HG02852 (cell line): ENCODE measurements around the gene CXorf38.

ENCODE experiments used
- ATAC-seq: cut with Tn5 transposase; IDR thresholded peaks from one replicate; pipeline ENCODE4 v1.9.1; 2021; ENCODE audit warnings: mild to moderate bottlenecking, moderate library complexity; ENCODE audit not compliant: unreplicated experiment

CXorf38 gene

GRCh38 chrX:40647307-40648197 is at the start of gene CXorf38:
Gene CXorf38, minus strand, starts transcription at chrX:40647561. Its CDS starts 41 bp downstream, at chrX:40647520.
- peak; percentile 73 for ATAC-seq

GRCh38 chrX:40694802-40695201 is 47.4 kb upstream of the CXorf38 start:
- no peak for ATAC-seq

- no peak for ATAC-seq
Measured at GRCh38 chrX:40688929-40689328, 41.6 kb upstream of the CXorf38 start.

DNA sequence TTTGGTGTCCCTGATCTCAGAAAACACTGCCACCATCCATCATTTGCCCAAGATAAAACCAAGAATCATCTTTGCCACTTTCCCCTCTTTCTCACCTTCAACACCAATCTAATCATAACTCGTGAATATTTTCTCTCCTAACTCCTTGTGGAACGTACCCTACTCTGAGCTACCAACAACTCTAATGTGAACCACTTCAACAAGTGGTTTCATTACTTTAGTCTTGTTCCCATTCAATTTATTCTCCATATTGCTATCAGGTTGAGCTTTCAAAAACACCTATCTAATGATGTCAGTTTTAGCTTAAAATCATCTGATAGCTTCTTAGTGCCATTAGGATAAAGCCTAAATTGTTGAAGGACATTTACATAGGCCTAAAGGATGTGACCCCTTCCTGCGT is 39.8 kb upstream of the CXorf38 start:
- ATAC-seq = no peak

- no peak for ATAC-seq
Measured at GRCh38 chrX:40685362-40685918, 38.1 kb upstream of the CXorf38 start.

DNA sequence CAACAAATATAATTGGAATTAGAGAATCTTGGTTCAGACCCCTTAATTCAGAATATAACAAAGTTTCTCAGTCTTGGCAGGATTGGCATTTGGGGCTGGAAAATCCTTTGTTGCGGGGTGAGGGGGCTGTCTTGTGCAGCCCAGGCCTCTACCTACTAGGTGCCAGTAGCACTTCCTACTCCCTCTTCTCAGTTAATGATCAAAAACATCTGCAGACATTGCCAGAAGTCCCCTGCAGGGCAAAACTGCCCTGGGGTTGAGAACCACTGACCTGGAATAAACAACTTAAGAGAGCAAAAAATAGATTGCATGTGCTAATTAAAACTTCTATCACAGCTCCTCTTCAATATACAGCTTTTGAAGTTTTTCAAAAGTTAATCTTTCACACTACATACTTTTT is 36.7 kb upstream of the CXorf38 start:
- no peak for ATAC-seq

DNA sequence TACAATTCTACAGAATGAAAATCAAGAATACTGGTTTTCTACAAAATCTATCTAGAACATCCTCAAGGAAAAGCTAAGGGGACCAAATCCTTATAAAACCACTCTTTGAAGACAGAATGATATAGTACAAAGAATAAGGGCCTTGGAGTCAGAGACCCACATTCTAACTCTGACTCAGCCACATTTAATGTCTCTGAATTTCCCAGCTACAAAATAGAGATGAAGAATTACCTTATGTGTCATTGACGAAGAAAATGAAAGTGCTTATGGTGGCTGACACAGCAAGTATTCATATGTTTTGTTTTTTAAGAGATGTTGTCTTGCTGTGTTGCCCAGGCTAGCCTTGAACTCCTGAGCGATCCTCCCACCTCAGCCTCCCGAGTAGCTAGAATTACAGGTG is 35.9 kb upstream of the CXorf38 start:
- ATAC-seq = no peak

- no peak for ATAC-seq
Measured at GRCh38 chrX:40671126-40671525, 23.8 kb upstream of the CXorf38 start.

DNA sequence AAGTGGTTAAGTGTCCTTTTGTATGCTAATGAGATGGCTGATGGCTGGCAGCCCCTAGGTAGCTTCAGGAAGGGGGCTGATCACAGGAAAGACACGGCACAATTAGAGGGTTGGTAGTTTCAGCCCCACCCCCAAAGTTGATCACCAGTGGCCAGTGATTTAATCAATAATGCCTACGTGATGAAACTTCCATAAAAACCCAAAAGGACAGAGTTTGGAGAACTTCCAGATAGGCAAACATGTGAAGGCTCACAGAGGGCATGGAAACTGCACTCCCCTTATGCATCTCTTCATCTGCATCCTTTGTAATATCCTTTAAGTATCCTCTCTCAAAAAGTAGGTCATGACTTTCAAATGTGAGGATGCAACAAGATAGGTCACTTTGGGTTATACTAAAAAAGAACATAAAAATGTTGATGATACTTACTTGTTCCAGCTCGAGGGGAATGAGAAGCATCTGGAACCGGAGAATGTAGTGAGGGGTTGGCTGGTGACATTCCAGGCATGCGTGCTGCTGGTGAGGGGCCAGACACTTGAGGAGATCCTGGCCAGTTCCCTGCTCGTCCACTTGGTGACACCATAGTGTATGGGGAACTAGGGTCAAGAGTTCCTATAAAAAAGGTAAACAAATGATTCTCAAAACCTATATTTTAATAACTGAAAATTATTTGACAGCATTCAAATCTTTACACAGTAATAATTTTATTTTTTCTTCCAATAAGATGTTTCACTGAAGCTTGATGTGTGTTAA is 16.7 kb upstream of the CXorf38 start:
- no peak for ATAC-seq

GRCh38 chrX:40663078-40663740 is 15.8 kb upstream of the CXorf38 start:
- ATAC-seq = no peak

DNA sequence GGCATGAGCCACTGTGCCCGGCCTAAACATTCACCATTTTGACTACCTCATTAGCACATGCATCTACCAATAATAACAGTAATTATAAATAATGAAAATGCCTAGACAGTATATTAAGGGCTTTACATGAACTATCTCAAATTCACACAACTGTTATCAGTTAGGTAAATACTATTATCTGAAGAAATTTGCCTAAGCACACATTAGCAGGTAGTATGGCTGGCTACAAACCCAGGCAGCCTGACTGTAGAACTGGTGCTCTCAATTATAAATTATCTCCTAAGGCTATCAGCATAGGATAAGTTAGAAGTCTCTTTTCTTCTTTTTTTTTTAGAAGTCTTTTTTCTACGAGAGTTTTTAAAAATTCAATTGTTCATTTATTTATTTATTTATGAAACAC is 14.1 kb upstream of the CXorf38 start:
- no peak for ATAC-seq

GRCh38 chrX:40660381-40660780 is 13.0 kb upstream of the CXorf38 start:
- ATAC-seq = no peak

- no peak for ATAC-seq
Measured at GRCh38 chrX:40653535-40653934, 6.2 kb upstream of the CXorf38 start.

GRCh38 chrX:40652664-40653063 is 5.3 kb upstream of the CXorf38 start:
- ATAC-seq = no peak

GRCh38 chrX:40651620-40652223 is 4.4 kb upstream of the CXorf38 start:
- no peak for ATAC-seq

DNA sequence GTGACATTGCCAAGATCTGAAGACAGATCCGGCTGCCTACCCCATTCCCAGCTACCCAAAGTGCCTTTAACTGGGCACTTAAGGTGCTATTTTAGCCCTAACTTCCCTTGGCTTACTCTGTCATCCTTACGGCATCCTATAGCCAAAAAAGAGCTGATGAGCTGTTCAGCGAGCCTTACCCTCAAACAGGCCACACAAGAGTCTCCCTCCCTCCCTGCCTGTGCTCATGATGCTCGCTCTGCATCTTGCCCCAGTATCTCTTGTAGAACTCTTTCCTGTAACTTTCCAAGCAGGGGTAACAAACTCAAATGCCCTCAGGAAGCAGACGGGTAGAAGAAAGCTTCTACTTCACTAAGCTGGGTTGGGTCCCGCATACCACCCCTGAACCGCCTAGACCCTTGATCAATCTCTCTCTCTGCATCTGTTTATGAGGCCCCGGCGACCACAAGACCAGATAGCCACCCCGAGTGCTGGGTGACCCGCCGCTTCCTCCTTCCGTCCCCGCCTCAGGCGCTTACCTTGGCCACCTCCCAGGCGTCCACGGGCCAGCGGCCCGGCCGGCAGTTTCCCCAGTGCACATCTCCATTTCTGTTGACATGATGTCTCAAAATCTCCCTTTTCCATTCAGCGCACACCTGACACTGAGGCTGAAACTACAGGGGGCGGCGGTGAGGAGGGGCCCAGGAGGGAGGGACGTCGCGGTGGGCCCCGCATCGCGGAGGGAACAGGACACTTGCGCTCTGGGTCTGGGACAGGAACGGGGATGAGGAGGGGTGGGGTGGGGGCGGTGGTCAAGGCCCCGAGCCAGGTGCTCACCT is 663 bp downstream of the CXorf38 start:
- peak; percentile 26 for ATAC-seq

- ATAC-seq = peak; percentile 35
Measured at GRCh38 chrX:40644821-40645358, 2.5 kb downstream of the CXorf38 start.

DNA sequence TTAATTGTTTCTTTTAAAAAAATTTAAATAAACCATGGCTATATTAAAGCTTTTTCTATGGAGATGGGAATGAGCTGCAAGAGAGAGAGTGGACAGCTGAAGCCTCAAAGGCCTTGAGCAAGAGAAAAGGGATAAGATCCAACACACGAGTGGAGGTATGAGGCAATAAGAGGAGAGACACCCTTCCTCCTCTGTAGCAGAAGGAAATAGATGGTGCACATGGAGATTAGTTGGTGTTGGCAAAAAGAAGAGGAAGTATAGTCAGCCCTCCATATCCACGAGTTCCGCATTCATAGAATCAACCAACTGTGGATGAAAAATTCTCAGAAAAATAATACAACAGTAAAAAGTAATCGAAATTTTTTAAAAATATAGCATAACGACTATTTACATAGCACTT is 3.2 kb downstream of the CXorf38 start:
- ATAC-seq = no peak

DNA sequence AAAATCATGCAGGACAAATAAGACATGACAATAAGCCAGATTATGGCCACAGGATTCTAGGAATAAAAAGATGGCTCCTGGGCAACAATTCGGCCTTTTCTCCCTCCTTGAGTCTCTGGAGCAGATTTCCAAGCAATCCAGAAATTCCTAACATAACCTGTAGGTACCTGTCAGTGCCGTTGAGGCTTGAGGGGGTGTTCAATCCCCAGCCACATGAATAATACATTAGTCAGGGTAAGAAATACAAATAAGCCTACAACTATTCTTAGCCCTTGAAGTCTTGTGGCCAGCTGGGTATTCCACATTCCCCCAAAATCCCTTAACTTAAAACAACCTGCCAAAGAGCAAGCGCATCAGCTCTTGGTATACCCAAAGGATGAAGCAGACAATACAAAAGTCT is 9.7 kb downstream of the CXorf38 start:
- no peak for ATAC-seq

DNA sequence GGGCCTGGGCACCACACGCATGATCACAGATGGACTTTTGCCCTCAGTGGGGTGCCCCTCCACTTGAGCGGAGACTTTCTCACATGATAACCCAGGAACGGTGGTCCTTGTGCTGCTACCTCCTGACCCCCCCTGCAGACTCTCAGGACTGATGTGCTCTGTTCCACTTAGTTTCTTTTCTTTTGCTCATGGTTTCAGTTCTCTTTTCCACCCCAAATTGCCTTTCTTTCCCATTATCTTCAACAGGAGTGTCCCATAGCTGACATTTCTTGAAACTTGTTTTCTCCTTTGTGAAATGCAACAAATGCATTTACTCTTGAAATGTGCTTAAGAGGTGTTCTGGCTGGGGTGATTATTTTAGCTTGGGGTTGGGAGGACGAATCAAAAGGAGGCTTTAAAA is 15.2 kb downstream of the CXorf38 start:
- no peak for ATAC-seq
